Left lung (tissue), 10 donors: ENCODE measurements around the gene RAPGEF4. TPM values are rescaled to one million over a fixed set of nuclear protein-coding genes. Genes with fewer than 3 reads are reported as not detected.
A peak's percentile ranks its signal among the peaks of the same experiment; 100 is the strongest.

Experiments used
- ATAC-seq: fragments of 200-7000 bp; cut with Tn5 transposase; one replicate; pipeline ENCODE4 v1.9.1; 2020; ENCODE audit warnings: moderate library complexity
- DNase-seq, 4 donors: peaks; one replicate each; pipeline ENCODE4 v3.0.0-alpha.2; 2013 to 2020
- H3K27ac ChIP-seq, 2 donors: fragments of 200-600 bp; sonication (generic) in 1 of 2; one replicate each; pipeline versions ENCODE4 v1.5.0 to v1.8.0; 2020 to 2021
- H3K27me3 ChIP-seq, 2 donors: fragments of 200-600 bp; sonication (generic) in 1 of 2; one replicate each; pipeline versions ENCODE4 v1.5.0 to v1.8.0; 2020 to 2021
- H3K36me3 ChIP-seq, 2 donors: fragments of 200-600 bp; sonication (generic) in 1 of 2; one replicate each; pipeline versions ENCODE4 v1.5.0 to v1.8.0; 2020 to 2021
- H3K4me1 ChIP-seq, 2 donors: fragments of 200-600 bp; one replicate each; pipeline ENCODE4 v1.8.0; 2021
- H3K4me3 ChIP-seq, 2 donors: fragments of 200-600 bp; sonication (generic) in 1 of 2; one replicate each; pipeline versions ENCODE4 v1.5.0 to v1.8.0; 2020 to 2021; ENCODE audit warnings: mild to moderate bottlenecking in 1 of 2
- H3K9me3 ChIP-seq, 2 donors: fragments of 200-600 bp; sonication (generic) in 1 of 2; one replicate each; pipeline versions ENCODE4 v1.5.0 to v1.8.0; 2020 to 2021
- intact Hi-C, 2 donors: fragments of 100-400 bp; cut with DNase I; formaldehyde crosslinking; loops; one replicate each; pipeline versions ENCODE4 v1.11.2 to v1.14.2; 2022
- polyA plus RNA-seq, 6 donors: library from polyadenylated mRNA; unstranded; fragments of 120-200 nt; gene quantifications; one replicate each; pipeline ENCODE4 v1.2.1, GENCODE V29; 2013; ENCODE audit not compliant: insufficient read length in 6 of 6
- total RNA-seq, 2 donors: library from RNA; stranded (reverse); fragmentation: NEBNext Ultra II Directional; extraction: Animal tissue kit (Norgen Biotek cat#: 25700); gene quantifications; one replicate each; pipeline ENCODE4 v1.2.1, GENCODE V29; 2021
- TF ChIP-seq, protein P1 (sequence below), 2 donors: fragments of 200-600 bp; sonication (generic) in 1 of 2; IDR thresholded peaks; one replicate each; pipeline versions ENCODE4 v1.5.0 to v1.8.0; 2021; ENCODE audit warnings: antibody characterized with exemption in 2 of 2
- donor health status: DM: no; HTN: yes; CAD: no.
- donor health status: DM: no; HTN: no; CAD: no.

The RAPGEF4 gene
- total and polyA plus RNA-seq, 8 donors: 9.1 to 16.2 (median 11.8) TPM

DNA sequence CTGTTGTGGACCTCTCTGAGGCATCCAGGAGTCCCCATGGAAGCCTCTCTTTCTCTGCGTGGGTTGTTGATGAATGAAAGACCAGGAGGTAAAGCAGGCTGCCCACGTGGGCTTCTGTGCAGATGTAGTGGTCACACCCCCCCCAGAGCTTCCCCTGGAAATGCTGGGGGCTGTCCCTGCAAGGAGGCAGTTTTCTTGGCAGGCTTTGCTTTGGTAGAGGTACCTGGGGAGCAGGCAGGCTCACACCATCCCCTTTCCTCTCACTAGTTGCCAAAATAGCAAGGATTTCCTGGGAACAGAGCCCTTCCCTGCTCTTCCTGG, 242.4 kb downstream of the RAPGEF4 start:
- Histone ChIP-seq H3K36me3 (no peaks in the 10 kb centered on the region), H3K9me3 (no peaks in the 10 kb centered on the region), H3K4me1 (no peaks in the 10 kb centered on the region), H3K27ac (no peak overlapping the region), H3K4me3 (no peak overlapping the region), H3K27me3 (no peaks in the 10 kb centered on the region)
- TF ChIP-seq, protein P1, sequence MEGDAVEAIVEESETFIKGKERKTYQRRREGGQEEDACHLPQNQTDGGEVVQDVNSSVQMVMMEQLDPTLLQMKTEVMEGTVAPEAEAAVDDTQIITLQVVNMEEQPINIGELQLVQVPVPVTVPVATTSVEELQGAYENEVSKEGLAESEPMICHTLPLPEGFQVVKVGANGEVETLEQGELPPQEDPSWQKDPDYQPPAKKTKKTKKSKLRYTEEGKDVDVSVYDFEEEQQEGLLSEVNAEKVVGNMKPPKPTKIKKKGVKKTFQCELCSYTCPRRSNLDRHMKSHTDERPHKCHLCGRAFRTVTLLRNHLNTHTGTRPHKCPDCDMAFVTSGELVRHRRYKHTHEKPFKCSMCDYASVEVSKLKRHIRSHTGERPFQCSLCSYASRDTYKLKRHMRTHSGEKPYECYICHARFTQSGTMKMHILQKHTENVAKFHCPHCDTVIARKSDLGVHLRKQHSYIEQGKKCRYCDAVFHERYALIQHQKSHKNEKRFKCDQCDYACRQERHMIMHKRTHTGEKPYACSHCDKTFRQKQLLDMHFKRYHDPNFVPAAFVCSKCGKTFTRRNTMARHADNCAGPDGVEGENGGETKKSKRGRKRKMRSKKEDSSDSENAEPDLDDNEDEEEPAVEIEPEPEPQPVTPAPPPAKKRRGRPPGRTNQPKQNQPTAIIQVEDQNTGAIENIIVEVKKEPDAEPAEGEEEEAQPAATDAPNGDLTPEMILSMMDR (IDR thresholded peaks at IDR 0.05): no peak
- intact Hi-C loops: no loop called here
- ATAC-seq (no peak), DNase-seq (no peak)

DNA sequence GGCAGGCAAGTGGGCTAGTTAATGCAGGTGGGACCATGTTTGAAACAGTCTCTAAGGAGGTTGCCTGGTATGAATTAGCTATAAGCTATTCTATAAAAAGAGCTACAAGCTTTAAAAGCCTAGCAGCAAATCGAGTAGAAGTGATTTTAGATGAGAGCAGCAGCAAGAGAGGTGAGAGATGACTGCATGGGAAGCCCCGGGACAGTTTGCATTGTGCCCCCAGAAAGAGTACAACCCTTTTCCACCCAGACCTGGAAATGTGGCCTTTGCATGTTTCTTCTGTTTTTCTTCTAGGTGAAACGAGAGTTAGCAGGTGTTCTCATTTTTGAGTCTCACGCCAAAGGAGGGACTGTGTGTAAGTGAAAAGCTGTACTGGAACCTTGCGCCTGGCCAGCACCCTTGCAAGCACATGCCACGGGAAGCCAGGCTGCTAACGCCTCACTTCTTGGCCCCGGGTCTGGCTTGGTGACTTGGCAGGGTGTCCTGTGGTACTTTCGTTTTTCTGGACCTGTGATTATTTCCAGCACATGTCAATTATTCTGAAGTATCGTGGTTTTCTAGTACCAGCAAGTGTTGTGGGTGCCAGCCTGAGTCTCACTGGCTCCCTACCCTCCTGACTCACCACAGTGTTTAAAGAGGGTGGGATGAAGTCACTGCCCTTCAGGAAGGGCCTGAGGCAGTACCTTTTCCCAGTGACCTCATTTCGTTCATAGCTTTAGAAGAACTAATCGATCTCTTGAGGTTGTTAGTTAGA, 249.7 kb downstream of the RAPGEF4 start:
- intact Hi-C loops: no loop called here
- Histone ChIP-seq H3K27ac (peak overlapping the region; percentile 45 to 50), H3K27me3 (no peaks in the 10 kb centered on the region), H3K36me3 (no peaks in the 10 kb centered on the region), H3K4me1 (peaks cover 0 to 11% of the 10 kb centered on the region in 2 donors), H3K4me3 (no peak overlapping the region), H3K9me3 (no peaks in the 10 kb centered on the region)
- DNase-seq (peak in 3 of 4 donors; percentile 21 to 79 (median 71)), ATAC-seq (peak; percentile 98)
- TF ChIP-seq, protein P1 (IDR thresholded peaks at IDR 0.05): no peak

DNA sequence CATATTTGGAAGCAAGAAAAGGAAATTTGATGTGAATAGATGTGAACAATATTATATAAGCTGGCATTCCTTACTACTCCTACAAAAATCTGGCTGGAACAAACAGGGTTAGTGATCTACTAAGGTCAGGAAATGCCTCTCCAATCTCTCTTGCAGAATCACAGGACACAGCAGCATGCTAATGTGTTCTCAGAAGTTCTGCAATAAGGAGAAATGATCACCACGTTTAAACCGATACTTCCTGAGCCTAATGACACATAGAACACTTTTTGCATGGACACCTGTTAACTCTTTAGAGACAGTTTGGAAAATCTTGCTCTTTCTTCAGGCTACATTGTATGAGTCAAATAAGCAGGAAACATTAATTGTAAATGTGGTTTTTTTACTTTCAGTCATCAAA, 250.4 kb downstream of the RAPGEF4 start:
- no peaks in the 10 kb centered on the region for H3K36me3 ChIP-seq
- H3K27ac ChIP-seq: peak overlapping the region; percentile 45 to 50
- ATAC-seq (peak; percentile 34), DNase-seq (no peak)
- H3K4me3 ChIP-seq: no peak overlapping the region
- no peaks in the 10 kb centered on the region for H3K27me3 ChIP-seq
- H3K9me3 ChIP-seq: no peaks in the 10 kb centered on the region
- peaks cover 0 to 11% of the 10 kb centered on the region in 2 donors for H3K4me1 ChIP-seq
- intact Hi-C loops: no loop called here
- TF ChIP-seq, protein P1 (IDR thresholded peaks at IDR 0.05): no peak

DNA sequence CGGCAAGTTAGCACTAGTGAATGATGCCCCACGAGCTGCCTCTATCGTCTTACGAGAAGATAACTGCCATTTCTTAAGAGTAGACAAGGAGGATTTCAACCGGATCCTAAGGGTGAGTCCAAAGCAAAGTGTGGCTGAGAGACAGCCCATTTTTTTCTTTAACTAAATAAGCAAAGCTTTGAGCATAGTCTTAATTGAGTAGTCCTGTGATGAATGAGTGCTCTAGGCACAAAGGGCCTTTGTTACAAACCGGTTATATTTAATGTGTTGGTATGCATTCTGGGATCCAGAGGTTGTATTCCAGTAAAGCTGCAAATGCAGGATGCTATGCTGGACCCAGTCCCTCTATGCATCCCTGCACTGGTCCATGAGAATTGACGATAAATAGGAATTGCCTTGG, 253.1 kb downstream of the RAPGEF4 start:
- TF ChIP-seq, protein P1 (IDR thresholded peaks at IDR 0.05): no peak
- Histone ChIP-seq H3K4me3 (no peak overlapping the region), H3K27ac (no peak overlapping the region), H3K9me3 (no peaks in the 10 kb centered on the region), H3K4me1 (peaks cover 0 to 11% of the 10 kb centered on the region in 2 donors), H3K27me3 (no peaks in the 10 kb centered on the region), H3K36me3 (no peaks in the 10 kb centered on the region)
- intact Hi-C loops: no loop called here
- ATAC-seq (no peak), DNase-seq (no peak)

DNA sequence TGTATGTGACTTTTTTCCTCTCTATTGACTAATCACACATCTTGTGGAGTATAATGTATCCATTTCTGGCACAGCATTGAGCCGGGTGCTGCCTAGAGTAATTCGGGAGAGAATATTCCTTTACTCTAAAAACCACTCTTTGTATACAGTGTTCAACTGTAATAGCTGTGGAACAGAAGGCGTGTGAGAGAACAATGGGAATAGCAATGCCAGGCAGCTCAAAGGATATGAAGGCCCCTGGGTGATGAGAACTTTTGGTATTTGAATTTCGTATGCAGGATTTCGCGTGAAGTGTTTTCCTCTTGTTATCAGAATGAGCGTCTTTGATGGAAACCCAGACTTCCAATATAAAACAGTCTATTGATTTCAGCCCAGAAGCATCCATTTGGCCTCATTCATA, 255.4 kb downstream of the RAPGEF4 start:
- Histone ChIP-seq H3K4me1 (peaks cover 4 to 8% of the 10 kb centered on the region in 2 donors), H3K4me3 (no peak overlapping the region), H3K9me3 (no peaks in the 10 kb centered on the region), H3K36me3 (no peaks in the 10 kb centered on the region), H3K27ac (no peak overlapping the region), H3K27me3 (no peaks in the 10 kb centered on the region)
- DNase-seq (no peak), ATAC-seq (no peak)
- intact Hi-C loops: no loop called here
- TF ChIP-seq, protein P1 (IDR thresholded peaks at IDR 0.05): no peak
